ENCODE measurements around the gene USF3.
A peak's percentile ranks its signal among the peaks of the same experiment; 100 is the strongest.

Gene USF3

GRCh38 chr3:113728661-113729060 is 32.2 kb upstream of the USF3 start:
- Histone ChIP-seq H3K9ac (ENCODE audit: low read length) (no peak overlapping the region), H3K27me3 (ENCODE audit: control insufficient read depth, insufficient read depth, low read length) (no peaks in the 10 kb centered on the region), H3K4me3 (ENCODE audit: low read length) (no peak overlapping the region), H3K9me3 (ENCODE audit: control insufficient read depth, low read depth, low read length) (no peaks in the 10 kb centered on the region), H3K36me3 (ENCODE audit: control insufficient read depth, low read depth, low read length) (peaks cover 9% of the 10 kb centered on the region), H3K27ac (ENCODE audit: low read length) (no peak overlapping the region), H3K4me1 (ENCODE audit: control insufficient read depth, low read depth, low read length) (peaks cover 10% of the 10 kb centered on the region)

GRCh38 chr3:113721636-113722035 is 25.2 kb upstream of the USF3 start:
- Histone ChIP-seq H3K27ac (ENCODE audit: low read length) (no peak overlapping the region), H3K4me1 (ENCODE audit: control insufficient read depth, low read depth, low read length) (no peaks in the 10 kb centered on the region), H3K9me3 (ENCODE audit: control insufficient read depth, low read depth, low read length) (no peaks in the 10 kb centered on the region), H3K4me3 (ENCODE audit: low read length) (no peak overlapping the region), H3K9ac (ENCODE audit: low read length) (no peak overlapping the region), H3K36me3 (ENCODE audit: control insufficient read depth, low read depth, low read length) (peaks cover 51% of the 10 kb centered on the region), H3K27me3 (ENCODE audit: control insufficient read depth, insufficient read depth, low read length) (no peaks in the 10 kb centered on the region)

- H3K4me3 ChIP-seq (ENCODE audit: low read length) = no peak overlapping the region
- H3K27ac ChIP-seq (ENCODE audit: low read length) = no peak overlapping the region
- peaks cover 51% of the 10 kb centered on the region for H3K36me3 ChIP-seq (ENCODE audit: control insufficient read depth, low read depth, low read length)
- H3K9ac ChIP-seq (ENCODE audit: low read length) = no peak overlapping the region
- H3K27me3 ChIP-seq (ENCODE audit: control insufficient read depth, insufficient read depth, low read length) = no peaks in the 10 kb centered on the region
- no peaks in the 10 kb centered on the region for H3K9me3 ChIP-seq (ENCODE audit: control insufficient read depth, low read depth, low read length)
- H3K4me1 ChIP-seq (ENCODE audit: control insufficient read depth, low read depth, low read length) = no peaks in the 10 kb centered on the region
These were observed 23.3 kb upstream of the USF3 start for GRCh38 chr3:113719758-113720157.

- Histone ChIP-seq H3K9ac (ENCODE audit: low read length) (no peak overlapping the region), H3K27ac (ENCODE audit: low read length) (no peak overlapping the region), H3K27me3 (ENCODE audit: control insufficient read depth, insufficient read depth, low read length) (no peaks in the 10 kb centered on the region), H3K9me3 (ENCODE audit: control insufficient read depth, low read depth, low read length) (no peaks in the 10 kb centered on the region), H3K4me1 (ENCODE audit: control insufficient read depth, low read depth, low read length) (no peaks in the 10 kb centered on the region), H3K36me3 (ENCODE audit: control insufficient read depth, low read depth, low read length) (peaks cover 51% of the 10 kb centered on the region), H3K4me3 (ENCODE audit: low read length) (no peak overlapping the region)
These were observed 22.9 kb upstream of the USF3 start for GRCh38 chr3:113719294-113719693.

- H3K27me3 ChIP-seq (ENCODE audit: control insufficient read depth, insufficient read depth, low read length) = no peaks in the 10 kb centered on the region
- peaks cover 44% of the 10 kb centered on the region for H3K36me3 ChIP-seq (ENCODE audit: control insufficient read depth, low read depth, low read length)
- no peak overlapping the region for H3K4me3 ChIP-seq (ENCODE audit: low read length)
- H3K9ac ChIP-seq (ENCODE audit: low read length) = no peak overlapping the region
- H3K9me3 ChIP-seq (ENCODE audit: control insufficient read depth, low read depth, low read length) = no peaks in the 10 kb centered on the region
- no peak overlapping the region for H3K27ac ChIP-seq (ENCODE audit: low read length)
- H3K4me1 ChIP-seq (ENCODE audit: control insufficient read depth, low read depth, low read length) = no peaks in the 10 kb centered on the region
These were observed 21.4 kb upstream of the USF3 start for GRCh38 chr3:113717818-113718217.

- H3K36me3 ChIP-seq (ENCODE audit: control insufficient read depth, low read depth, low read length) = peaks cover 38% of the 10 kb centered on the region
These were observed 20.9 kb upstream of the USF3 start for GRCh38 chr3:113717308-113717707.

GRCh38 chr3:113714702-113715101 is 18.3 kb upstream of the USF3 start:
- H3K36me3 ChIP-seq (ENCODE audit: control insufficient read depth, low read depth, low read length) = peaks cover 12% of the 10 kb centered on the region

More at GRCh38 chr3:113717308-113717707, 20.9 kb upstream of the USF3 start:
- H3K9me3 ChIP-seq (ENCODE audit: control insufficient read depth, low read depth, low read length) = no peaks in the 10 kb centered on the region
- H3K4me3 ChIP-seq (ENCODE audit: low read length) = no peak overlapping the region
- no peak overlapping the region for H3K9ac ChIP-seq (ENCODE audit: low read length)
- H3K4me1 ChIP-seq (ENCODE audit: control insufficient read depth, low read depth, low read length) = no peaks in the 10 kb centered on the region
- H3K27ac ChIP-seq (ENCODE audit: low read length) = no peak overlapping the region
- no peaks in the 10 kb centered on the region for H3K27me3 ChIP-seq (ENCODE audit: control insufficient read depth, insufficient read depth, low read length)

GRCh38 chr3:113712129-113712528 is 15.7 kb upstream of the USF3 start:
- Histone ChIP-seq H3K4me3 (ENCODE audit: low read length) (no peak overlapping the region), H3K9ac (ENCODE audit: low read length) (no peak overlapping the region), H3K27ac (ENCODE audit: low read length) (no peak overlapping the region), H3K4me1 (ENCODE audit: control insufficient read depth, low read depth, low read length) (no peaks in the 10 kb centered on the region), H3K27me3 (ENCODE audit: control insufficient read depth, insufficient read depth, low read length) (no peaks in the 10 kb centered on the region), H3K9me3 (ENCODE audit: control insufficient read depth, low read depth, low read length) (no peaks in the 10 kb centered on the region), H3K36me3 (ENCODE audit: control insufficient read depth, low read depth, low read length) (no peaks in the 10 kb centered on the region)

More at GRCh38 chr3:113714702-113715101, 18.3 kb upstream of the USF3 start:
- Histone ChIP-seq H3K27ac (ENCODE audit: low read length) (no peak overlapping the region), H3K9me3 (ENCODE audit: control insufficient read depth, low read depth, low read length) (no peaks in the 10 kb centered on the region), H3K27me3 (ENCODE audit: control insufficient read depth, insufficient read depth, low read length) (no peaks in the 10 kb centered on the region), H3K4me3 (ENCODE audit: low read length) (no peak overlapping the region), H3K9ac (ENCODE audit: low read length) (no peak overlapping the region), H3K4me1 (ENCODE audit: control insufficient read depth, low read depth, low read length) (no peaks in the 10 kb centered on the region)

- H3K4me3 ChIP-seq (ENCODE audit: low read length) = no peak overlapping the region
- H3K27ac ChIP-seq (ENCODE audit: low read length) = no peak overlapping the region
- H3K27me3 ChIP-seq (ENCODE audit: control insufficient read depth, insufficient read depth, low read length) = no peaks in the 10 kb centered on the region
- H3K9ac ChIP-seq (ENCODE audit: low read length) = no peak overlapping the region
- no peaks in the 10 kb centered on the region for H3K4me1 ChIP-seq (ENCODE audit: control insufficient read depth, low read depth, low read length)
- no peaks in the 10 kb centered on the region for H3K36me3 ChIP-seq (ENCODE audit: control insufficient read depth, low read depth, low read length)
- no peaks in the 10 kb centered on the region for H3K9me3 ChIP-seq (ENCODE audit: control insufficient read depth, low read depth, low read length)
These were observed 11.4 kb upstream of the USF3 start for GRCh38 chr3:113707835-113708234.

- no peaks in the 10 kb centered on the region for H3K27me3 ChIP-seq (ENCODE audit: control insufficient read depth, insufficient read depth, low read length)
- no peaks in the 10 kb centered on the region for H3K36me3 ChIP-seq (ENCODE audit: control insufficient read depth, low read depth, low read length)
- H3K4me3 ChIP-seq (ENCODE audit: low read length) = peak overlapping the region; percentile 30
- peak overlapping the region; percentile 39 for H3K9ac ChIP-seq (ENCODE audit: low read length)
- H3K4me1 ChIP-seq (ENCODE audit: control insufficient read depth, low read depth, low read length) = peaks cover 3% of the 10 kb centered on the region
- no peak overlapping the region for H3K27ac ChIP-seq (ENCODE audit: low read length)
- no peaks in the 10 kb centered on the region for H3K9me3 ChIP-seq (ENCODE audit: control insufficient read depth, low read depth, low read length)
These were observed 2.5 kb upstream of the USF3 start for GRCh38 chr3:113698956-113699355.

GRCh38 chr3:113698213-113698742 is 1.8 kb upstream of the USF3 start:
- peaks cover 3% of the 10 kb centered on the region for H3K4me1 ChIP-seq (ENCODE audit: control insufficient read depth, low read depth, low read length)
- H3K9ac ChIP-seq (ENCODE audit: low read length) = no peak overlapping the region
- H3K27ac ChIP-seq (ENCODE audit: low read length) = no peak overlapping the region
- H3K9me3 ChIP-seq (ENCODE audit: control insufficient read depth, low read depth, low read length) = no peaks in the 10 kb centered on the region
- H3K36me3 ChIP-seq (ENCODE audit: control insufficient read depth, low read depth, low read length) = no peaks in the 10 kb centered on the region
- no peaks in the 10 kb centered on the region for H3K27me3 ChIP-seq (ENCODE audit: control insufficient read depth, insufficient read depth, low read length)
- peak overlapping the region; percentile 30 for H3K4me3 ChIP-seq (ENCODE audit: low read length)

GRCh38 chr3:113697500-113698090 is 1.2 kb upstream of the USF3 start:
- peak overlapping the region; percentile 99 for H3K4me3 ChIP-seq (ENCODE audit: low read length)
- no peaks in the 10 kb centered on the region for H3K27me3 ChIP-seq (ENCODE audit: control insufficient read depth, insufficient read depth, low read length)
- peak overlapping the region; percentile 90 for H3K27ac ChIP-seq (ENCODE audit: low read length)
- no peaks in the 10 kb centered on the region for H3K9me3 ChIP-seq (ENCODE audit: control insufficient read depth, low read depth, low read length)
- H3K36me3 ChIP-seq (ENCODE audit: control insufficient read depth, low read depth, low read length) = no peaks in the 10 kb centered on the region
- peak overlapping the region; percentile 84 for H3K9ac ChIP-seq (ENCODE audit: low read length)
- H3K4me1 ChIP-seq (ENCODE audit: control insufficient read depth, low read depth, low read length) = peaks cover 3% of the 10 kb centered on the region
